ENCODE measurements around the gene PKP1.

GRCh38 chr1:201283836-201284553, 689 bp downstream of the PKP1 start:
- TF ChIP-seq CTCF (conservative IDR thresholded peaks at IDR 0.05) = no peak
- TF ChIP-seq ZFX (IDR thresholded peaks at IDR 0.05) = no peak

All from C4-2B (cell line).